Effector memory CD8-positive, alpha-beta T cell (primary cell): Measurements from ENCODE around the gene P2RY11.
A peak's percentile ranks its signal among the peaks of the same experiment; 100 is the strongest.

ENCODE experiments used
- ATAC-seq: fragments of 150-1000 bp; cut with Tn5 transposase; replicated peaks from 2 replicates; pipeline ENCODE4 v1.10.0; 2021; ENCODE audit warnings: mild to moderate bottlenecking, moderate library complexity
- DNase-seq, 3 experiments: peaks; one replicate each; pipeline ENCODE4 v3.0.0; 2021
- H3K27ac Mint-ChIP-seq, 2 donors: one replicate each; pipeline ENCODE4 v1.8.0; 2022; ENCODE audit warnings: mild to moderate bottlenecking in 2 of 2, mixed read lengths in 2 of 2, moderate library complexity in 2 of 2
- H3K27me3 Mint-ChIP-seq, 2 donors: one replicate each; pipeline ENCODE4 v1.8.0; 2022; ENCODE audit warnings: mixed read lengths in 2 of 2
- H3K36me3 Mint-ChIP-seq: one replicate; pipeline ENCODE4 v1.8.0; 2022; ENCODE audit warnings: mild to moderate bottlenecking, moderate library complexity, mixed read lengths; ENCODE audit not compliant: insufficient read depth
- H3K4me1 Mint-ChIP-seq, 2 donors: one replicate each; pipeline ENCODE4 v1.8.0; 2022; ENCODE audit warnings: low read depth in 2 of 2, mixed read lengths in 2 of 2
- H3K4me3 Mint-ChIP-seq, 2 donors: one replicate each; pipeline ENCODE4 v1.8.0; 2022; ENCODE audit warnings: mild to moderate bottlenecking in 2 of 2, mixed read lengths in 2 of 2, moderate library complexity in 2 of 2
- H3K9me3 Mint-ChIP-seq, 2 donors: one replicate each; pipeline ENCODE4 v1.8.0; 2022; ENCODE audit warnings: mixed read lengths in 2 of 2

P2RY11 gene

GRCh38 chr19:10124429-10124828, 12.9 kb downstream of the P2RY11 start:
- ATAC-seq (no peak), DNase-seq (no peak)
- no peak overlapping the region for H3K4me3 Mint-ChIP-seq
- peaks cover 6 to 7% of the 10 kb centered on the region in 2 donors for H3K4me1 Mint-ChIP-seq
- no peak overlapping the region for H3K27ac Mint-ChIP-seq
- H3K36me3 Mint-ChIP-seq, result peaks cover 21% of the 10 kb centered on the region
- no peaks in the 10 kb centered on the region for H3K27me3 Mint-ChIP-seq
- H3K9me3 Mint-ChIP-seq, result no peaks in the 10 kb centered on the region

- Mint-ChIP-seq H3K27me3 (no peaks in the 10 kb centered on the region), H3K9me3 (no peaks in the 10 kb centered on the region), H3K36me3 (peaks cover 24% of the 10 kb centered on the region), H3K27ac (no peak overlapping the region), H3K4me3 (no peak overlapping the region), H3K4me1 (no peaks in the 10 kb centered on the region)
- ATAC-seq (no peak), DNase-seq (no peak)
Observed at GRCh38 chr19:10126213-10126639, 14.7 kb downstream of the P2RY11 start.

- Mint-ChIP-seq H3K36me3 (peaks cover 61% of the 10 kb centered on the region), H3K27me3 (no peaks in the 10 kb centered on the region), H3K27ac (peak overlapping the region in 1 of 2 donors; percentile 20), H3K4me3 (no peak overlapping the region), H3K4me1 (peaks cover 0 to 4% of the 10 kb centered on the region in 2 donors), H3K9me3 (no peaks in the 10 kb centered on the region)
- no peak for DNase-seq
- no peak for ATAC-seq
Observed at GRCh38 chr19:10132905-10133304, 21.4 kb downstream of the P2RY11 start.

- Mint-ChIP-seq H3K27ac (peak overlapping the region in 1 of 2 donors; percentile 44), H3K27me3 (no peaks in the 10 kb centered on the region), H3K36me3 (peaks cover 68% of the 10 kb centered on the region), H3K4me1 (peaks cover 0 to 4% of the 10 kb centered on the region in 2 donors), H3K4me3 (no peak overlapping the region), H3K9me3 (no peaks in the 10 kb centered on the region)
- no peak for ATAC-seq
- no peak for DNase-seq
Observed at GRCh38 chr19:10133596-10133995, 22.1 kb downstream of the P2RY11 start.

- Mint-ChIP-seq H3K36me3 (peaks cover 65% of the 10 kb centered on the region), H3K4me3 (no peak overlapping the region), H3K27me3 (no peaks in the 10 kb centered on the region), H3K9me3 (no peaks in the 10 kb centered on the region), H3K4me1 (peaks cover 0 to 5% of the 10 kb centered on the region in 2 donors), H3K27ac (peak overlapping the region in 1 of 2 donors; percentile 44)
- ATAC-seq (no peak), DNase-seq (no peak)
Observed at GRCh38 chr19:10134040-10134439, 22.5 kb downstream of the P2RY11 start.

GRCh38 chr19:10135551-10136334, 24.2 kb downstream of the P2RY11 start:
- no peak for ATAC-seq
- Mint-ChIP-seq H3K36me3 (peaks cover 69% of the 10 kb centered on the region), H3K4me3 (no peak overlapping the region), H3K27me3 (no peaks in the 10 kb centered on the region), H3K9me3 (no peaks in the 10 kb centered on the region), H3K27ac (no peak overlapping the region), H3K4me1 (peaks cover 0 to 9% of the 10 kb centered on the region in 2 donors)
- DNase-seq, result no peak

- DNase-seq (no peak), ATAC-seq (no peak)
- Mint-ChIP-seq H3K4me1 (peaks cover 0 to 12% of the 10 kb centered on the region in 2 donors), H3K27ac (peak overlapping the region; percentile 19 to 90), H3K27me3 (no peaks in the 10 kb centered on the region), H3K4me3 (no peak overlapping the region), H3K36me3 (peaks cover 57% of the 10 kb centered on the region), H3K9me3 (no peaks in the 10 kb centered on the region)
Observed at GRCh38 chr19:10136936-10137335, 25.4 kb downstream of the P2RY11 start.

GRCh38 chr19:10137751-10138682, 26.5 kb downstream of the P2RY11 start:
- Mint-ChIP-seq H3K36me3 (peaks cover 53% of the 10 kb centered on the region), H3K27me3 (no peaks in the 10 kb centered on the region), H3K27ac (no peak overlapping the region), H3K4me3 (no peak overlapping the region), H3K9me3 (no peaks in the 10 kb centered on the region), H3K4me1 (peaks cover 5 to 20% of the 10 kb centered on the region in 2 donors)
- ATAC-seq, result no peak
- DNase-seq, result no peak

GRCh38 chr19:10138879-10139795, 27.6 kb downstream of the P2RY11 start:
- ATAC-seq (no peak), DNase-seq (no peak)
- peaks cover 12 to 27% of the 10 kb centered on the region in 2 donors for H3K4me1 Mint-ChIP-seq
- peaks cover 50% of the 10 kb centered on the region for H3K36me3 Mint-ChIP-seq
- H3K27ac Mint-ChIP-seq, result peak overlapping the region; percentile 16 to 80
- no peaks in the 10 kb centered on the region for H3K9me3 Mint-ChIP-seq
- no peaks in the 10 kb centered on the region for H3K27me3 Mint-ChIP-seq
- H3K4me3 Mint-ChIP-seq, result no peak overlapping the region

- no peak for ATAC-seq
- peak overlapping the region; percentile 15 to 16 for H3K27ac Mint-ChIP-seq
- peaks cover 55% of the 10 kb centered on the region for H3K36me3 Mint-ChIP-seq
- no peaks in the 10 kb centered on the region for H3K27me3 Mint-ChIP-seq
- H3K4me3 Mint-ChIP-seq, result no peak overlapping the region
- peaks cover 12 to 29% of the 10 kb centered on the region in 2 donors for H3K4me1 Mint-ChIP-seq
- no peaks in the 10 kb centered on the region for H3K9me3 Mint-ChIP-seq
- no peak for DNase-seq
Observed at GRCh38 chr19:10139952-10140351, 28.5 kb downstream of the P2RY11 start.

GRCh38 chr19:10141479-10141878, 30.0 kb downstream of the P2RY11 start:
- peaks cover 12 to 31% of the 10 kb centered on the region in 2 donors for H3K4me1 Mint-ChIP-seq
- H3K9me3 Mint-ChIP-seq, result no peaks in the 10 kb centered on the region
- no peaks in the 10 kb centered on the region for H3K27me3 Mint-ChIP-seq
- DNase-seq (no peak), ATAC-seq (no peak)
- H3K27ac Mint-ChIP-seq, result peak overlapping the region; percentile 19 to 94
- H3K36me3 Mint-ChIP-seq, result peaks cover 66% of the 10 kb centered on the region
- H3K4me3 Mint-ChIP-seq, result peak overlapping the region; percentile 10 to 75

- peaks cover 12 to 31% of the 10 kb centered on the region in 2 donors for H3K4me1 Mint-ChIP-seq
- H3K27me3 Mint-ChIP-seq, result no peaks in the 10 kb centered on the region
- no peak for ATAC-seq
- H3K9me3 Mint-ChIP-seq, result no peaks in the 10 kb centered on the region
- H3K36me3 Mint-ChIP-seq, result peaks cover 66% of the 10 kb centered on the region
- H3K4me3 Mint-ChIP-seq, result peak overlapping the region; percentile 10 to 75
- peak overlapping the region; percentile 94 to 96 for H3K27ac Mint-ChIP-seq
- DNase-seq, result no peak
Observed at GRCh38 chr19:10141973-10142372, 30.5 kb downstream of the P2RY11 start.
